Measurements from ENCODE around the gene WASHC2C.
"Not testable (repeated sequence)": the region's sequence is repeated elsewhere in the genome, so short reads cannot be mapped to it uniquely, and the experiment has no call there.

GRCh38 chr10:45814146-45814545 lies 87.1 kb downstream of the WASHC2C start:
- TF ChIP-seq, protein P1, sequence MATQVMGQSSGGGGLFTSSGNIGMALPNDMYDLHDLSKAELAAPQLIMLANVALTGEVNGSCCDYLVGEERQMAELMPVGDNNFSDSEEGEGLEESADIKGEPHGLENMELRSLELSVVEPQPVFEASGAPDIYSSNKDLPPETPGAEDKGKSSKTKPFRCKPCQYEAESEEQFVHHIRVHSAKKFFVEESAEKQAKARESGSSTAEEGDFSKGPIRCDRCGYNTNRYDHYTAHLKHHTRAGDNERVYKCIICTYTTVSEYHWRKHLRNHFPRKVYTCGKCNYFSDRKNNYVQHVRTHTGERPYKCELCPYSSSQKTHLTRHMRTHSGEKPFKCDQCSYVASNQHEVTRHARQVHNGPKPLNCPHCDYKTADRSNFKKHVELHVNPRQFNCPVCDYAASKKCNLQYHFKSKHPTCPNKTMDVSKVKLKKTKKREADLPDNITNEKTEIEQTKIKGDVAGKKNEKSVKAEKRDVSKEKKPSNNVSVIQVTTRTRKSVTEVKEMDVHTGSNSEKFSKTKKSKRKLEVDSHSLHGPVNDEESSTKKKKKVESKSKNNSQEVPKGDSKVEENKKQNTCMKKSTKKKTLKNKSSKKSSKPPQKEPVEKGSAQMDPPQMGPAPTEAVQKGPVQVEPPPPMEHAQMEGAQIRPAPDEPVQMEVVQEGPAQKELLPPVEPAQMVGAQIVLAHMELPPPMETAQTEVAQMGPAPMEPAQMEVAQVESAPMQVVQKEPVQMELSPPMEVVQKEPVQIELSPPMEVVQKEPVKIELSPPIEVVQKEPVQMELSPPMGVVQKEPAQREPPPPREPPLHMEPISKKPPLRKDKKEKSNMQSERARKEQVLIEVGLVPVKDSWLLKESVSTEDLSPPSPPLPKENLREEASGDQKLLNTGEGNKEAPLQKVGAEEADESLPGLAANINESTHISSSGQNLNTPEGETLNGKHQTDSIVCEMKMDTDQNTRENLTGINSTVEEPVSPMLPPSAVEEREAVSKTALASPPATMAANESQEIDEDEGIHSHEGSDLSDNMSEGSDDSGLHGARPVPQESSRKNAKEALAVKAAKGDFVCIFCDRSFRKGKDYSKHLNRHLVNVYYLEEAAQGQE (IDR thresholded peaks at IDR 0.05): not testable (repeated sequence)
- TF ChIP-seq, protein P2, sequence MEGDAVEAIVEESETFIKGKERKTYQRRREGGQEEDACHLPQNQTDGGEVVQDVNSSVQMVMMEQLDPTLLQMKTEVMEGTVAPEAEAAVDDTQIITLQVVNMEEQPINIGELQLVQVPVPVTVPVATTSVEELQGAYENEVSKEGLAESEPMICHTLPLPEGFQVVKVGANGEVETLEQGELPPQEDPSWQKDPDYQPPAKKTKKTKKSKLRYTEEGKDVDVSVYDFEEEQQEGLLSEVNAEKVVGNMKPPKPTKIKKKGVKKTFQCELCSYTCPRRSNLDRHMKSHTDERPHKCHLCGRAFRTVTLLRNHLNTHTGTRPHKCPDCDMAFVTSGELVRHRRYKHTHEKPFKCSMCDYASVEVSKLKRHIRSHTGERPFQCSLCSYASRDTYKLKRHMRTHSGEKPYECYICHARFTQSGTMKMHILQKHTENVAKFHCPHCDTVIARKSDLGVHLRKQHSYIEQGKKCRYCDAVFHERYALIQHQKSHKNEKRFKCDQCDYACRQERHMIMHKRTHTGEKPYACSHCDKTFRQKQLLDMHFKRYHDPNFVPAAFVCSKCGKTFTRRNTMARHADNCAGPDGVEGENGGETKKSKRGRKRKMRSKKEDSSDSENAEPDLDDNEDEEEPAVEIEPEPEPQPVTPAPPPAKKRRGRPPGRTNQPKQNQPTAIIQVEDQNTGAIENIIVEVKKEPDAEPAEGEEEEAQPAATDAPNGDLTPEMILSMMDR (IDR thresholded peaks at IDR 0.05; ENCODE audit: low read depth, low read length, missing input control): not testable (repeated sequence)
